Measurements from ENCODE around the gene EPAS1. TPM values are rescaled to one million over a fixed set of nuclear protein-coding genes. Genes with fewer than 3 reads are reported as not detected.

The EPAS1 gene
- total RNA-seq, 1 experiment from 2014 or later, result 55.9 TPM

DNA sequence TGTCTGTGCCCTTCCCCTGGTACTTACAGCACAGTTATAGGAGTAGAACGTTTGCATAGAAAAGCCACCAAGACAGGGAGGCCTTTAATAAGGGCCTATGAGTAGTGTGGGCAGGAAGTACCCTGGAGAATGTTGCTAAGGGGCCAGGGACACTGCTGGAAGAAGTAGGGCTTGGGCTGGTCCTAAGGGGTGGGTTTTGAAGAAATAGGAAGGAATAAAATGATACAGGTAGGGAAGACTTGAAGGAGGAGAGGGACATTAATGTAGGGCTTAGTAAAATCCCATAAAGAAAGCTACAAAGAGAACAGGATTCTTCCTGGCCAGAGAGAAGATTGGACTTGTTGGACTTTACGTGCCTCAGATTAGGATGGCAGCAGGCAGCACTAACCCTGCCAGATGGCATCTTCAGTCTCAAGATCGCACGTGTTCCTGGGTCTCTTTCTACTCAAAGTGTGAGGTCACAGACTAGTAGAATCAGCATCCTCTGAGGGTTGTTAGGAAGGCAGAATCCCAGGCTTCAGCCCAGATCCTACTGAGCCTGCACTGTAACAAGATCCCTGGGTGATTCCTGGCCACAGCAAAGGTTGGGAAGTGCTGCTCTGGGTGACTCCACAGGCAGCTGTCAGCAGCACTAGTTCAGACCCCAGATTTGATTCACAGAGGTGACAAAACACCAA lies 39.2 kb downstream of the EPAS1 start:
- H3K9ac ChIP-seq (ENCODE audit: low read length), result no peak overlapping the region

More for the DNA sequence above, 39.2 kb downstream of the EPAS1 start:
- Histone ChIP-seq H3K4me3 (replicated peaks in 1 of 2; ENCODE audit: low read depth in 1 of 2, low read length in 2 of 2) (no peak overlapping the region), H2AFZ (ENCODE audit: low read depth, low read length, poor library complexity, severe bottlenecking) (no peak overlapping the region), H3K4me2 (ENCODE audit: low read length) (no peak overlapping the region), H3K79me2 (ENCODE audit: insufficient read depth, low read length) (no peaks in the 10 kb centered on the region; the same call in 1 of the 2 replicates), H3K9me3 (ENCODE audit: control insufficient read depth in 1 of 2, insufficient read depth in 1 of 2, low read depth in 1 of 2, low read length in 2 of 2) (no peaks in the 10 kb centered on the region), H3K27me3 (ENCODE audit: insufficient read depth, low read length) (no peaks in the 10 kb centered on the region), H3K9me2 (ENCODE audit: insufficient read depth) (no peaks in the 10 kb centered on the region), H4K20me1 (ENCODE audit: insufficient read depth) (no peaks in the 10 kb centered on the region), H3K4me1 (ENCODE audit: control insufficient read depth in 1 of 2, insufficient read depth in 2 of 2, low read length in 2 of 2) (peaks cover 0 to 3% of the 10 kb centered on the region in 2 experiments; a peak in 1 of 4 replicates), H3K36me3 (ENCODE audit: control insufficient read depth in 1 of 2, insufficient read depth in 2 of 2, low read length in 2 of 2) (no peaks in the 10 kb centered on the region), H3K27ac (ENCODE audit: low read depth, low read length) (no peak overlapping the region)
- no peak for DNase-seq (ENCODE audit: low read depth, low spot score)
- ChIA-PET RAD21 (ENCODE audit: low non-redundant PET in 1 of 2, low total read pairs in 2 of 2, uncharacterized antibody in 2 of 2, unreplicated experiment in 2 of 2) (no interaction called here), POLR2A (no interaction called here), CTCF (no interaction called here)
- no peak for TF ChIP-seq POLR2AphosphoS5 (IDR thresholded peaks at IDR 0.05; ENCODE audit: low read depth, low read length)
- no peak for TF ChIP-seq SP1 (IDR thresholded peaks at IDR 0.05; ENCODE audit: low read depth)
- no peak for TF ChIP-seq EZH2phosphoT487 (IDR thresholded peaks at IDR 0.05; ENCODE audit: borderline replicate concordance)
- TF ChIP-seq, protein P1, sequence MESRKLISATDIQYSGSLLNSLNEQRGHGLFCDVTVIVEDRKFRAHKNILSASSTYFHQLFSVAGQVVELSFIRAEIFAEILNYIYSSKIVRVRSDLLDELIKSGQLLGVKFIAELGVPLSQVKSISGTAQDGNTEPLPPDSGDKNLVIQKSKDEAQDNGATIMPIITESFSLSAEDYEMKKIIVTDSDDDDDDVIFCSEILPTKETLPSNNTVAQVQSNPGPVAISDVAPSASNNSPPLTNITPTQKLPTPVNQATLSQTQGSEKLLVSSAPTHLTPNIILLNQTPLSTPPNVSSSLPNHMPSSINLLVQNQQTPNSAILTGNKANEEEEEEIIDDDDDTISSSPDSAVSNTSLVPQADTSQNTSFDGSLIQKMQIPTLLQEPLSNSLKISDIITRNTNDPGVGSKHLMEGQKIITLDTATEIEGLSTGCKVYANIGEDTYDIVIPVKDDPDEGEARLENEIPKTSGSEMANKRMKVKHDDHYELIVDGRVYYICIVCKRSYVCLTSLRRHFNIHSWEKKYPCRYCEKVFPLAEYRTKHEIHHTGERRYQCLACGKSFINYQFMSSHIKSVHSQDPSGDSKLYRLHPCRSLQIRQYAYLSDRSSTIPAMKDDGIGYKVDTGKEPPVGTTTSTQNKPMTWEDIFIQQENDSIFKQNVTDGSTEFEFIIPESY (IDR thresholded peaks at IDR 0.05; ENCODE audit: extremely low read depth, insufficient replicate concordance, low read length), result no peak
- TF ChIP-seq EZH2 (IDR thresholded peaks at IDR 0.05), result no peak
- no peak for TF ChIP-seq SIN3A (IDR thresholded peaks at IDR 0.05; ENCODE audit: low read depth)
- TF ChIP-seq SRF (IDR thresholded peaks at IDR 0.05; ENCODE audit: low read depth), result no peak
- TF ChIP-seq, protein P2, sequence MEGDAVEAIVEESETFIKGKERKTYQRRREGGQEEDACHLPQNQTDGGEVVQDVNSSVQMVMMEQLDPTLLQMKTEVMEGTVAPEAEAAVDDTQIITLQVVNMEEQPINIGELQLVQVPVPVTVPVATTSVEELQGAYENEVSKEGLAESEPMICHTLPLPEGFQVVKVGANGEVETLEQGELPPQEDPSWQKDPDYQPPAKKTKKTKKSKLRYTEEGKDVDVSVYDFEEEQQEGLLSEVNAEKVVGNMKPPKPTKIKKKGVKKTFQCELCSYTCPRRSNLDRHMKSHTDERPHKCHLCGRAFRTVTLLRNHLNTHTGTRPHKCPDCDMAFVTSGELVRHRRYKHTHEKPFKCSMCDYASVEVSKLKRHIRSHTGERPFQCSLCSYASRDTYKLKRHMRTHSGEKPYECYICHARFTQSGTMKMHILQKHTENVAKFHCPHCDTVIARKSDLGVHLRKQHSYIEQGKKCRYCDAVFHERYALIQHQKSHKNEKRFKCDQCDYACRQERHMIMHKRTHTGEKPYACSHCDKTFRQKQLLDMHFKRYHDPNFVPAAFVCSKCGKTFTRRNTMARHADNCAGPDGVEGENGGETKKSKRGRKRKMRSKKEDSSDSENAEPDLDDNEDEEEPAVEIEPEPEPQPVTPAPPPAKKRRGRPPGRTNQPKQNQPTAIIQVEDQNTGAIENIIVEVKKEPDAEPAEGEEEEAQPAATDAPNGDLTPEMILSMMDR (IDR thresholded peaks at IDR 0.05 in 2 of 3, conservative IDR thresholded peaks at IDR 0.05 in 1 of 3; ENCODE audit: borderline replicate concordance in 1 of 3, insufficient read depth in 1 of 3, low read depth in 2 of 3, low read length in 2 of 3), result no peak
- TF ChIP-seq TCF7L2 (IDR thresholded peaks at IDR 0.05; ENCODE audit: borderline replicate concordance, extremely low read depth, insufficient read depth, insufficient read length), result no peak
- TF ChIP-seq CEBPB (IDR thresholded peaks at IDR 0.05; ENCODE audit: low read depth), result no peak
- TF ChIP-seq, protein P3, sequence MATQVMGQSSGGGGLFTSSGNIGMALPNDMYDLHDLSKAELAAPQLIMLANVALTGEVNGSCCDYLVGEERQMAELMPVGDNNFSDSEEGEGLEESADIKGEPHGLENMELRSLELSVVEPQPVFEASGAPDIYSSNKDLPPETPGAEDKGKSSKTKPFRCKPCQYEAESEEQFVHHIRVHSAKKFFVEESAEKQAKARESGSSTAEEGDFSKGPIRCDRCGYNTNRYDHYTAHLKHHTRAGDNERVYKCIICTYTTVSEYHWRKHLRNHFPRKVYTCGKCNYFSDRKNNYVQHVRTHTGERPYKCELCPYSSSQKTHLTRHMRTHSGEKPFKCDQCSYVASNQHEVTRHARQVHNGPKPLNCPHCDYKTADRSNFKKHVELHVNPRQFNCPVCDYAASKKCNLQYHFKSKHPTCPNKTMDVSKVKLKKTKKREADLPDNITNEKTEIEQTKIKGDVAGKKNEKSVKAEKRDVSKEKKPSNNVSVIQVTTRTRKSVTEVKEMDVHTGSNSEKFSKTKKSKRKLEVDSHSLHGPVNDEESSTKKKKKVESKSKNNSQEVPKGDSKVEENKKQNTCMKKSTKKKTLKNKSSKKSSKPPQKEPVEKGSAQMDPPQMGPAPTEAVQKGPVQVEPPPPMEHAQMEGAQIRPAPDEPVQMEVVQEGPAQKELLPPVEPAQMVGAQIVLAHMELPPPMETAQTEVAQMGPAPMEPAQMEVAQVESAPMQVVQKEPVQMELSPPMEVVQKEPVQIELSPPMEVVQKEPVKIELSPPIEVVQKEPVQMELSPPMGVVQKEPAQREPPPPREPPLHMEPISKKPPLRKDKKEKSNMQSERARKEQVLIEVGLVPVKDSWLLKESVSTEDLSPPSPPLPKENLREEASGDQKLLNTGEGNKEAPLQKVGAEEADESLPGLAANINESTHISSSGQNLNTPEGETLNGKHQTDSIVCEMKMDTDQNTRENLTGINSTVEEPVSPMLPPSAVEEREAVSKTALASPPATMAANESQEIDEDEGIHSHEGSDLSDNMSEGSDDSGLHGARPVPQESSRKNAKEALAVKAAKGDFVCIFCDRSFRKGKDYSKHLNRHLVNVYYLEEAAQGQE (IDR thresholded peaks at IDR 0.05; ENCODE audit: low read depth), result no peak
- TF ChIP-seq, protein P4, sequence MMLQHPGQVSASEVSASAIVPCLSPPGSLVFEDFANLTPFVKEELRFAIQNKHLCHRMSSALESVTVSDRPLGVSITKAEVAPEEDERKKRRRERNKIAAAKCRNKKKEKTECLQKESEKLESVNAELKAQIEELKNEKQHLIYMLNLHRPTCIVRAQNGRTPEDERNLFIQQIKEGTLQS (IDR thresholded peaks at IDR 0.05), result no peak
- TF ChIP-seq RAD21 (IDR thresholded peaks at IDR 0.05; ENCODE audit: low read depth), result no peak
- TF ChIP-seq, protein P5, sequence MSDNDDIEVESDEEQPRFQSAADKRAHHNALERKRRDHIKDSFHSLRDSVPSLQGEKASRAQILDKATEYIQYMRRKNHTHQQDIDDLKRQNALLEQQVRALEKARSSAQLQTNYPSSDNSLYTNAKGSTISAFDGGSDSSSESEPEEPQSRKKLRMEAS (IDR thresholded peaks at IDR 0.05), result no peak
- no peak for TF ChIP-seq FOSL1 (IDR thresholded peaks at IDR 0.05; ENCODE audit: low read depth)
- TF ChIP-seq ZFX (IDR thresholded peaks at IDR 0.05), result no peak
- no peak for ATAC-seq
- intact Hi-C loops (cut with micrococcal nuclease), result no loop called here
- BruUV-seq (replicated peaks), result no TSS peak

Data from HCT116 (cell line).